Mesothelial cell of epicardium (in vitro differentiated cells): ENCODE results near the gene SLC51B. TPM values are rescaled to one million over a fixed set of nuclear protein-coding genes. Genes with fewer than 3 reads are reported as not detected.

Source experiments
- DNase-seq, 2 experiments: peaks; one replicate each; pipeline ENCODE4 v3.0.0; 2021; ENCODE audit warnings: low spot score in 2 of 2; ENCODE audit not compliant: unreplicated experiment in 2 of 2
- H3K27ac Mint-ChIP-seq: 2 replicates; pipeline ENCODE4 v1.8.0; 2021; ENCODE audit warnings: mixed read lengths
- H3K27me3 Mint-ChIP-seq: 2 replicates; pipeline ENCODE4 v1.8.0; 2021; ENCODE audit warnings: low read depth, mixed read lengths
- H3K36me3 Mint-ChIP-seq: 2 replicates; pipeline ENCODE4 v1.8.0; 2021; ENCODE audit warnings: mixed read lengths
- H3K4me1 Mint-ChIP-seq: 2 replicates; pipeline ENCODE4 v1.8.0; 2021; ENCODE audit warnings: mixed read lengths
- H3K4me3 Mint-ChIP-seq: 2 replicates; pipeline ENCODE4 v1.8.0; 2021; ENCODE audit warnings: mild to moderate bottlenecking, moderate library complexity, mixed read lengths
- H3K9me3 Mint-ChIP-seq: 2 replicates; pipeline ENCODE4 v1.8.0; 2021; ENCODE audit warnings: mixed read lengths
- CTCF ChIP-seq: fragments of 200-600 bp; sonication (generic); IDR thresholded peaks from one replicate; pipeline ENCODE4 v1.5.0; 2021; ENCODE audit warnings: antibody characterized with exemption; ENCODE audit not compliant: unreplicated experiment
- total RNA-seq: library from RNA; stranded (reverse); gene quantifications from 3 replicates; pipeline ENCODE4 v1.2.1, GENCODE V29; 2021

SLC51B gene
- total RNA-seq, 1 donor from 2014 or later, result not detected

GRCh38 chr15:65087411-65087810 is 42.2 kb downstream of the SLC51B start:
- no peak for DNase-seq
- no peaks in the 10 kb centered on the region for H3K9me3 Mint-ChIP-seq
- peaks cover 25% of the 10 kb centered on the region for H3K27me3 Mint-ChIP-seq
- H3K27ac Mint-ChIP-seq, result no peak overlapping the region
- H3K4me1 Mint-ChIP-seq, result peaks cover 54% of the 10 kb centered on the region
- H3K4me3 Mint-ChIP-seq, result no peak overlapping the region
- H3K36me3 Mint-ChIP-seq, result no peaks in the 10 kb centered on the region
- no peak for TF ChIP-seq CTCF

- Mint-ChIP-seq H3K4me3 (no peak overlapping the region), H3K4me1 (peaks cover 48% of the 10 kb centered on the region), H3K27ac (peak overlapping the region; percentile 57), H3K27me3 (peaks cover 25% of the 10 kb centered on the region), H3K36me3 (no peaks in the 10 kb centered on the region), H3K9me3 (no peaks in the 10 kb centered on the region)
- no peak for TF ChIP-seq CTCF
- no peak for DNase-seq
Measured at GRCh38 chr15:65087873-65088642, 42.9 kb downstream of the SLC51B start.

GRCh38 chr15:65088643-65089021 is 43.4 kb downstream of the SLC51B start:
- no peak for DNase-seq
- TF ChIP-seq CTCF, result no peak
- Mint-ChIP-seq H3K27ac (no peak overlapping the region), H3K27me3 (peaks cover 25% of the 10 kb centered on the region), H3K9me3 (no peaks in the 10 kb centered on the region), H3K4me1 (peaks cover 42% of the 10 kb centered on the region), H3K4me3 (no peak overlapping the region), H3K36me3 (no peaks in the 10 kb centered on the region)

- no peaks in the 10 kb centered on the region for H3K9me3 Mint-ChIP-seq
- H3K27me3 Mint-ChIP-seq, result peaks cover 18% of the 10 kb centered on the region
- peaks cover 36% of the 10 kb centered on the region for H3K4me1 Mint-ChIP-seq
- no peak for DNase-seq
- no peak for TF ChIP-seq CTCF
- peak overlapping the region; percentile 64 for H3K27ac Mint-ChIP-seq
- no peak overlapping the region for H3K4me3 Mint-ChIP-seq
- no peaks in the 10 kb centered on the region for H3K36me3 Mint-ChIP-seq
Measured at GRCh38 chr15:65089206-65089824, 44.1 kb downstream of the SLC51B start.

GRCh38 chr15:65091946-65092770 is 47.0 kb downstream of the SLC51B start:
- Mint-ChIP-seq H3K4me1 (peaks cover 22% of the 10 kb centered on the region), H3K9me3 (no peaks in the 10 kb centered on the region), H3K36me3 (peaks cover 2% of the 10 kb centered on the region), H3K4me3 (no peak overlapping the region), H3K27ac (peak overlapping the region; percentile 67), H3K27me3 (no peaks in the 10 kb centered on the region)
- no peak for TF ChIP-seq CTCF
- DNase-seq, result no peak
